Gastrocnemius medialis (tissue), 4 donors: ENCODE data around the gene RAX2.

Experiments
- POLR2A ChIP-seq, 2 donors: fragments of 450-650 bp; IDR thresholded peaks; one replicate each; pipeline ENCODE4 v1.6.1; 2017; ENCODE audit warnings: antibody characterized with exemption in 2 of 2, mild to moderate bottlenecking in 2 of 2, moderate library complexity in 2 of 2
- TF ChIP-seq, protein P1 (sequence below), 5 experiments: fragments of 450-650 bp in 3 of 5; fragments of 200-600 bp in 2 of 5; sonication (generic) in 2 of 5; IDR thresholded peaks in 4 of 5; conservative IDR thresholded peaks in 1 of 5; 1 replicate in 4 of 5; 2 replicates in 1 of 5; pipeline ENCODE4 v1.5.1; 2016 to 2019; ENCODE audit warnings: antibody characterized with exemption in 5 of 5, mild to moderate bottlenecking in 3 of 5, moderate library complexity in 3 of 5

DNA sequence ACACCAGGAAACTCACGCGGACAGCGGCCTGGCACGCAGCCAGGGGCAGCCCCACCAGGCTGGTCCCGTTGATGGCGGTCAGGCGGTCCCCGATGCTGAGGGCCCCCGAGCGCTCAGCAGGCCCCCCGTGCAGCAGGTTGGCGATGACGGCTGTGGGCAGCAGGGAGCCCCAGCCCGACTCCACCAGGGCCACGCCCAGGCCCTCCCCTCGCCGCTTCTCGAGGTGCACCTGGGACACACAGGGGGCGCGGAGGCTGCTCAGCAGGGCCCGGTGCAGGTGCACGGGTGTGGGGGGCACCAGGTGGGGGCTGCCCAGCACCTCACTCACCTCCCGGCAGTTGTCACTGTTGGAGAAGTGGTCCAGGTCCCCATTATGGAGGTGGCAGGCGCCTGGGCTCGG lies 19.5 kb downstream of the RAX2 start:
- TF ChIP-seq, protein P1, sequence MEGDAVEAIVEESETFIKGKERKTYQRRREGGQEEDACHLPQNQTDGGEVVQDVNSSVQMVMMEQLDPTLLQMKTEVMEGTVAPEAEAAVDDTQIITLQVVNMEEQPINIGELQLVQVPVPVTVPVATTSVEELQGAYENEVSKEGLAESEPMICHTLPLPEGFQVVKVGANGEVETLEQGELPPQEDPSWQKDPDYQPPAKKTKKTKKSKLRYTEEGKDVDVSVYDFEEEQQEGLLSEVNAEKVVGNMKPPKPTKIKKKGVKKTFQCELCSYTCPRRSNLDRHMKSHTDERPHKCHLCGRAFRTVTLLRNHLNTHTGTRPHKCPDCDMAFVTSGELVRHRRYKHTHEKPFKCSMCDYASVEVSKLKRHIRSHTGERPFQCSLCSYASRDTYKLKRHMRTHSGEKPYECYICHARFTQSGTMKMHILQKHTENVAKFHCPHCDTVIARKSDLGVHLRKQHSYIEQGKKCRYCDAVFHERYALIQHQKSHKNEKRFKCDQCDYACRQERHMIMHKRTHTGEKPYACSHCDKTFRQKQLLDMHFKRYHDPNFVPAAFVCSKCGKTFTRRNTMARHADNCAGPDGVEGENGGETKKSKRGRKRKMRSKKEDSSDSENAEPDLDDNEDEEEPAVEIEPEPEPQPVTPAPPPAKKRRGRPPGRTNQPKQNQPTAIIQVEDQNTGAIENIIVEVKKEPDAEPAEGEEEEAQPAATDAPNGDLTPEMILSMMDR (IDR thresholded peaks at IDR 0.05 in 4 of 5, conservative IDR thresholded peaks at IDR 0.05 in 1 of 5), result no peak
- TF ChIP-seq POLR2A (IDR thresholded peaks at IDR 0.05), result no peak
